Raji (cell line): ENCODE data around the gene TNIK.

ENCODE experiments used
- POLR2A ChIP-seq: IDR thresholded peaks from 2 replicates; pipeline ENCODE4 v1.6.1; 2011; ENCODE audit warnings: low read depth, low read length, control low read depth; ENCODE audit not compliant: insufficient read depth

Gene TNIK

DNA sequence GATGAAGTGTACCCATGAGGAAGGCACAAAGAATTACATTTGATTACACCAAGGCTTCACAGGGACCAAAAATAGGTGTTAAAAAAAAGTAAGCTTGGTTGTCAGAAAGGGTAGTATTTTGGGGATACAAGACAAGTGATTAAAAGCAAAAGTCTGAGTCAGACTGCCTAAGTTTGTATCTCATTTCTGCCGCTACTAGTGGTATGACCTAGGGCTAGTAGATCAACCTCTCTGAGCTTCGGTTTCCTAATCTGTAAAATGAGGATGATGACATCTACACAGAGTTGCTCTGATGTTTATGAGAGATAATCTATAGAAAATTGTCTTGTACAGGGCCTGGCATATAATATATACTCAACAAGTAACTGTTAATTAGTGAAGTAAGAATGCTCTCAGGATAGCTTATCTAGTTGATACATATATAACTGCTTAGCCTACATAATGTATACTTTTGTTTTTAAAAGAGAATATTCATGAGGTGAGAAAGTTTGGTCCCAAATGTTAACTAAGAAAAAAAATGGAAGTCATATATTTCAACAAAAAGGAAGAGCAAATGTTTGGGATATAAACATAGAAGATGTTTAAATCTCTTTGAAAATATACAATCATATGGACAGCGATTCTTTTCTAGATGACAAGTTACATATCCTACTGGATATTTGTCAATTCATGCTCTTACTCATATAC, 270.7 kb downstream of the TNIK start:
- TF ChIP-seq POLR2A: no peak

- TF ChIP-seq POLR2A: no peak
Observed at GRCh38 chr3:171187706-171188290, 272.4 kb downstream of the TNIK start.

DNA sequence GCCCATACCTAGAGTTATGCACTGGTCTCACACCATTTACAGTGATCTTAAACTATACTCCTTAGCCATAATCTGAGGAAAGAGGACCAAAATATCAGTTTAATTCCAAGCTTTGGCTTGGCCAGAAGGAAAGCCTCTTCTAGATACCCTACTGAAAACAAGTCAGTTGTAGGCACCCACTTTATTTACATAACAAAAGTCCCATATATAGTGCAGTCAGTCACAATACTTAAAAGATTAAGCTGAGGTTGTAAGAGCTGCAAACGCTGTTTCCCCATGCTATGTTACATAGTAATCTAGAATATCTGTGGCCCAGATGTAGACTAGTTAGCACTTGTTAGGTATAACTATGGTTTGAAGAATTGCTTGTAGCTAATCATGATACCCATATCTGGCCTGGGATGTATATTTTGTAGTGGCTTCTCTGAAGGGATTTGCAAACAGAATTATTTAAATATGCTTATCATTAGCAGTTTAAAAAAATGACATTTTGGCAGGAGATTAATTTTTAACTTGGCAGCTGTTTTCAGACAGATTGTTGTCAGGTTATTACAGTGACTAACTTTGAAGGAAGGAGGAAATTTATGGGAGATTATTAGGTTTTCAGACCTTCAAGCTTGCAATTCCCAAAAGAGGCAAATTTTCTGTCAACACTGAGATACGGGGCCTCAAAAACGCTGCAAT, 273.2 kb downstream of the TNIK start:
- TF ChIP-seq POLR2A: no peak

GRCh38 chr3:171186383-171186782, 273.8 kb downstream of the TNIK start:
- no peak for TF ChIP-seq POLR2A

- TF ChIP-seq POLR2A: no peak
Observed at GRCh38 chr3:171185959-171186358, 274.2 kb downstream of the TNIK start.

DNA sequence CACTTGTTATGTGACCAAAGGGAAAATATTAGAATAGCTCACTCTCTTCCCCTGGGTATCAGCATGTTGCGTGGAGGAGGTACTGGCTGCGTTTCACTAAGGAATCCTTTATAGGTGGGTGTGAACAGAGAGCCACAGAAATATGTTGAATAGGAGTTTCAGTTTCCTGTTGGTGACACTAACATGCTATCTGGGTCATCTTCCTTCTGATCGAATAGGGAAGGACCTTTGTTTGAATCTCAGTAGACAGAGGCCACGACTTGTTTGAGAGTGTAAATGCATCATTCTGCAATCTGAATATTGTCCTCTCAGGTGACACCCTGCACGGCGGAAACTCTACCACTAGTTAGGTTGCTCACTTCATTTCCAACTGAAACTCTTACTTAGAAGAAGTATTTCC, 275.8 kb downstream of the TNIK start:
- TF ChIP-seq POLR2A: no peak

DNA sequence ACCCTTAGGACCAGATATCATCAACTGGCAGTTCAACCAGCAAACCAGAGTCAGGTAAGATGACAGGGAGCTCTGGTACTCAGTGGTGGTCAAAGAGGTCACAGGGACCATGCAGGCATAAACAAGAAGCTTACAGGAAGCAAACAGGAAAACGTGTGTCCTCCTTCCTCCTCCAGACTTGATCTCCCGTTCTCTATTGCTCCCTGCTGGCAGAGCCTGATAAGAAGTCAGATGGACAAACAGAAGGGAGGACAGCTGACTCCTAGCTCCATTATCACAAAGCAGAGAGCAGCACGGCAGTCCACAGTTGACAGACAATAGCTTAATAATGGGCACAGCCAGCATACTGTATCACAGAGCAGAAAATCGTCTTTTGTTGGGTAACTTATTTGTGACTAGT, 277.2 kb downstream of the TNIK start:
- no peak for TF ChIP-seq POLR2A

DNA sequence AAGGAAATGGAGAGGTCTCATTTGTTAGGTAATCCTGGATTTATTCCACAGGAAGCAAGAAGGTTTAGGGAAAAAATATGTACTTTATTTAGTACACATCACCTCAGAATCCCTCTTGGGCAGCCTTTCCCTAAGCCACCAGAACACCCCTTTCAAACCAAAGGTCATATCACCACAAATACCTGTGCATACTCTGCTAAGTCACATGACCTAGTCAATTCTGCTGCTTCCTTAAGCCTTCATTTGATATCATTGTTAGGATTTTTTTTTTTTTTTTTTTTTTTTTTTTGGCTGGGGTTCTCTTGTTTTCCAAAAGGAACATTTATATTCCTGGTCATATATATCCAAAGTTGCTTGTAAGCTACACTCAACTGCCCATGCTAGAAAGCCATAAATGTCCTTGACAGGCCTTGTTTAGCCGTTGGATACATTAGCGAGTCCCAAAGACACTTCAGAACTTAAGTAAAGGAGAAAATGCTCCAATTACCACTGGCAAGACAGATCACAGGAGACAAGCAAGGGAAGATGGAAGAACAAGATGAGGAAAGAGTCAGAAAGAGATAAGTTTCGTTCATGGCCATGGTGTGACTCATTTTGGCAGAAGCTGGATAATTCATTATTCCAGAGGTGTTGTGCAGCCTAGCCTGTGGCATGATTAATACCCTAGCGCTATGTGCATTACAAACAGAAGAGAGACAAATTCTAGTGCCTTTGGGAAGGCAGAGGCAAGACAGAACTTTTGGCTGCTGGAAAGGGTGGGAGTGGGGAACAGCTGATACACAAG, 278.1 kb downstream of the TNIK start:
- no peak for TF ChIP-seq POLR2A

DNA sequence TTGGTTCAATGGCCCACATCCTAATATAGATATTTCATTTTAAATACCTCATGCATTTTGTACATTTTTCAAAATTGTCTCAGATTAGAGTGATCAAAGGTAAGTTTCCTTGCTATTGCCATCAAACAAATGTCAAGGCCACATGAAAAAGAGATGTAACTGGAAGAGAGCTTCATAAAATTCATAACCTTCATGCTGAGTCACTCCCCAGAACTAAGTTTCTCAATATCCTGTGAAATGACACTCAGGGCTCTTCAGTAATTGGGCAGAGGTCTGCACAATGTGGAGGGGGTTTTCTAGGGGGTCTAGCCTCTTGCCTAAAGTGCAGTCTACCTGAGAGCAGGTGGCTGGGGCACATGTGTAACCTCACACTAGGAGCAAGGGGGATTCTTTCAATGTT, 281.5 kb downstream of the TNIK start:
- TF ChIP-seq POLR2A: no peak

DNA sequence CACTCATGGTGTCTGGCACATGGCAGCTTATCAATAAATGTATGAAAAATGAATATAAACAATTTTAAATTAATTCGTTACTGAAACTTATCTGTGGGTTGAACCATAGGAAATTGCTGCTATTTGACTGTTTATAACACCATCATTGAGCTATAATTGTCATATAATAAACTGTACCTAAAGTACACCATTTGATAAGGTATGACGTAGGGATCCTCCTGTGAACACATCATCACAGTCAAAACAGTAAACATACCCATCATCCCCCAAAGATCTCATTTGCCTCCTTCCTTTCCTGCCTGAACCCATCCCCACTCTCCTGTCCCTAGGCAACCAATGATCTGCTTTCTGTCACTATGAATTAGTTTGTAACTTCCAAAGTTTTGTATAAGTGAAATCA, 282.7 kb downstream of the TNIK start:
- TF ChIP-seq POLR2A: no peak

DNA sequence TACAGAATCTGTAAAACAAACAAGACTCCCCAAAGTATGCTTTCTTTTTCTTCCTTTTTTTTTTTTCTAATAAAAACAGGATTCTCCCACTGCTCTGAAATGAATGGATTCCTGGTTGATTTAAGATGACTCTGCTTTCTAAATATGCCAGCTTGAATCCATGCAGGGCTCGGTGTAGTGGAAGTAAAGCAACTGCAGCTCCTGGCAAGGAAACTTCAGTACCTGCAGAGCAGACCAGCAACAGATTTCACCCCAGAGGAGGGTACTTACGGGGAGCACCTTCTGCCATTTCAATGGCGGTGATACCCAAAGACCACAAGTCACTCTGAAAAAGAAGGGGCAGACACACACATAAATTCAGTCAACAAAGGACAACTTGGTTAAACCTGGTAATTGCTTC, 283.1 kb downstream of the TNIK start:
- no peak for TF ChIP-seq POLR2A

- TF ChIP-seq POLR2A: no peak
Observed at GRCh38 chr3:171176244-171176933, 283.8 kb downstream of the TNIK start.

- TF ChIP-seq POLR2A: no peak
Observed at GRCh38 chr3:171175741-171176234, 284.4 kb downstream of the TNIK start.

GRCh38 chr3:171173736-171174135, 286.5 kb downstream of the TNIK start:
- TF ChIP-seq POLR2A: no peak

DNA sequence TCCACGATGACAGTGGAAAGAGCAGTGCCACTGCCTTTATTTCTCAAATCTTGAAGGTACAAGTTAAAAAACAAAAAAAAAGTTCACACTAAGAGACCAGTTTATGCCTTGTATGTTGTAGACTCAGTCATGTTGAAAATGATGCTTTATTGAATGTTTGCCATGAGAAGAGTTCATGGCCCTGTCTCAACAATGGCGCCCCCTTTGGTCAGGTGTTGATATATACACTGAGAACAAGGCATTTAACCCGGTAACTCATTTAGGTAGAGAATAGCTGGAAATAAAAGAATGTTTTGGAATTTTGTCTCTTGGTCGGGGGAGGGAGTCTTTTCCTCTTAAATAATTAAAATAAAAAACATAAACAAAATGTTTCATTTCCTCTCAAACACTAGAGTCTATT, 288.1 kb downstream of the TNIK start:
- TF ChIP-seq POLR2A: no peak
